ENCODE data around the gene CLDN8.

DNA sequence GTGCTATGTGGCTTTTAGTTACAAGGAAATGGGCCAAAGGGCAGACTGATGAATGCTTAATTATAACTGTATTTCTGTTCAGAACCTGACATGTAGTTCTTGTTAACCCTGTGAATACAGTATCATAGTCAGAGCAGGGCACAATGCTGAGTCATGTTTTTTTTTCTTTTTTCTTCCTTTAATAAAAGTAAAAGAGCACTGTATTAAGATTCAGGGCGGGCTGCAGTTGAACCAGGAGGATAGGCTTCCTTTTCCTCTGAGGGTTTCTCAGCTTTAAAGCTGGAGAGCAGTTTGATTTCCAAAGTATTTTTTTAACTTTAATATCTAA lies 8.7 kb downstream of the CLDN8 start:
- TF ChIP-seq CTCF (IDR thresholded peaks at IDR 0.05 in 8 of 11, conservative IDR thresholded peaks at IDR 0.05 in 3 of 11) (no peak), POLR2A (IDR thresholded peaks at IDR 0.05) (no peak)

Data from spleen (tissue), 7 donors.